Upper lobe of left lung (tissue), 4 donors: Measurements from ENCODE around the gene RPL37.

Source experiments
- EP300 ChIP-seq, 4 donors: sonication (generic); formaldehyde crosslinking; IDR thresholded peaks; one replicate each; pipeline ENCODE4 v1.5.1; 2017; ENCODE audit warnings: antibody characterized with exemption in 4 of 4, control low read depth in 2 of 4
- POLR2A ChIP-seq, 4 donors: fragments of 450-650 bp; IDR thresholded peaks; one replicate each; pipeline ENCODE4 v1.5.1; 2016 to 2017; ENCODE audit warnings: antibody characterized with exemption in 4 of 4, mild to moderate bottlenecking in 2 of 4
- POLR2AphosphoS5 ChIP-seq, 2 donors: sonication (generic); formaldehyde crosslinking; IDR thresholded peaks; one replicate each; pipeline ENCODE4 v1.5.1; 2017; ENCODE audit warnings: antibody characterized with exemption in 2 of 2
- TF ChIP-seq, protein P1 (sequence below), 6 experiments: fragments of 450-650 bp in 4 of 6; fragments of 200-600 bp in 2 of 6; sonication (generic) in 2 of 6; IDR thresholded peaks; one replicate each; pipeline ENCODE4 v1.5.1; 2016 to 2019; ENCODE audit warnings: antibody characterized with exemption in 6 of 6

DNA sequence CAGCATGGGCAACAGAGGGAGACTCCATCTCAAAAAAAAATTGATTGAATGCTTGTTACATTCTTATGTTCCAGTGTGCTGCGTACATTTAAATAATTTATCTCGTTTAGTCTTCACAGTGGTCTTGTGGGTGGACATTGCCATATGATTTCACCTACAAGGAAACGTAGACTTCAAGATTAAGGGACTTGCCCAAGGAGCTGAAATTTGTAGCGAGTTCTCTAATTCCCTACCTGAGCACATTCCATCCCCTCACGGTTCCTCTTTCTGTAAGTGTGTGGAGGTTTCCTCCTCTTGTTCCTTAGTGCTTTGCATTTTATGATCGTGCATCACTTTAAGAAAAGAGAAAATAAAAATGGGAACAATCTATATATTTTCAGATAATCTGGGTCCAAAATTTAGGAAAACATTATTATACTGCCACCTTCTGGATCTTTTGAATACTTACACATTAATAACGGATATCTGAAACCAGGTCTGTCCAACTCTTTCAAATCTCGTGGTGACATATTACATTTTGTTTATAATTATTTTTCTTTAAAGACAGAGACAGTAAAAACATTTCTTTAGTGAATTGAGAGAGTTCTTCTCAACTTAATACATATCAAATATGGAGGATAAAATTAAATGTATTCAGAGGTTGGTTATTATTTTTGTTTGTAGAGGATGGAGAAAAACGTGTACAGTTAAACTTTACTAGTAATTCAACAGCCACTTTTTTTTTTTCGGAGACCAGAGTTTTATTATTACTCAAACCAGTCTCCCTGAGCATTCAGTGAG, 44.3 kb upstream of the RPL37 start:
- TF ChIP-seq, protein P1, sequence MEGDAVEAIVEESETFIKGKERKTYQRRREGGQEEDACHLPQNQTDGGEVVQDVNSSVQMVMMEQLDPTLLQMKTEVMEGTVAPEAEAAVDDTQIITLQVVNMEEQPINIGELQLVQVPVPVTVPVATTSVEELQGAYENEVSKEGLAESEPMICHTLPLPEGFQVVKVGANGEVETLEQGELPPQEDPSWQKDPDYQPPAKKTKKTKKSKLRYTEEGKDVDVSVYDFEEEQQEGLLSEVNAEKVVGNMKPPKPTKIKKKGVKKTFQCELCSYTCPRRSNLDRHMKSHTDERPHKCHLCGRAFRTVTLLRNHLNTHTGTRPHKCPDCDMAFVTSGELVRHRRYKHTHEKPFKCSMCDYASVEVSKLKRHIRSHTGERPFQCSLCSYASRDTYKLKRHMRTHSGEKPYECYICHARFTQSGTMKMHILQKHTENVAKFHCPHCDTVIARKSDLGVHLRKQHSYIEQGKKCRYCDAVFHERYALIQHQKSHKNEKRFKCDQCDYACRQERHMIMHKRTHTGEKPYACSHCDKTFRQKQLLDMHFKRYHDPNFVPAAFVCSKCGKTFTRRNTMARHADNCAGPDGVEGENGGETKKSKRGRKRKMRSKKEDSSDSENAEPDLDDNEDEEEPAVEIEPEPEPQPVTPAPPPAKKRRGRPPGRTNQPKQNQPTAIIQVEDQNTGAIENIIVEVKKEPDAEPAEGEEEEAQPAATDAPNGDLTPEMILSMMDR (IDR thresholded peaks at IDR 0.05): peak; percentile 40 to 57 (median 50)
- TF ChIP-seq POLR2A (IDR thresholded peaks at IDR 0.05) (no peak), EP300 (IDR thresholded peaks at IDR 0.05) (no peak), POLR2AphosphoS5 (IDR thresholded peaks at IDR 0.05) (no peak)
